ENCODE measurements around the gene CAMK1D.

CAMK1D gene

GRCh38 chr10:12617191-12618175 is 268.1 kb downstream of the CAMK1D start:
- no peak for DNase-seq (ENCODE audit: low read depth in 2 of 3, low spot score in 2 of 3)

GRCh38 chr10:12622016-12622415 is 272.7 kb downstream of the CAMK1D start:
- DNase-seq (ENCODE audit: low read depth in 2 of 3, low spot score in 2 of 3), result no peak

GRCh38 chr10:12622691-12623090 is 273.3 kb downstream of the CAMK1D start:
- DNase-seq (ENCODE audit: low read depth in 2 of 3, low spot score in 2 of 3), result no peak

GRCh38 chr10:12625393-12626023 is 276.2 kb downstream of the CAMK1D start:
- DNase-seq (ENCODE audit: low read depth in 2 of 3, low spot score in 2 of 3), result no peak

GRCh38 chr10:12628153-12628552 is 278.8 kb downstream of the CAMK1D start:
- no peak for DNase-seq (ENCODE audit: low read depth in 2 of 3, low spot score in 2 of 3)

- DNase-seq (ENCODE audit: low read depth in 2 of 3, low spot score in 2 of 3), result no peak
Measured at GRCh38 chr10:12628964-12629766, 279.8 kb downstream of the CAMK1D start.

GRCh38 chr10:12629767-12630165 is 280.4 kb downstream of the CAMK1D start:
- no peak for DNase-seq (ENCODE audit: low read depth in 2 of 3, low spot score in 2 of 3)

GRCh38 chr10:12631216-12631615 is 281.9 kb downstream of the CAMK1D start:
- DNase-seq (ENCODE audit: low read depth in 2 of 3, low spot score in 2 of 3), result no peak

GRCh38 chr10:12631787-12632562 is 282.6 kb downstream of the CAMK1D start:
- no peak for DNase-seq (ENCODE audit: low read depth in 2 of 3, low spot score in 2 of 3)

GRCh38 chr10:12633776-12634620 is 284.7 kb downstream of the CAMK1D start:
- no peak for DNase-seq (ENCODE audit: low read depth in 2 of 3, low spot score in 2 of 3)

- DNase-seq (ENCODE audit: low read depth in 2 of 3, low spot score in 2 of 3), result no peak
Measured at GRCh38 chr10:12634621-12634931, 285.2 kb downstream of the CAMK1D start.

- DNase-seq (ENCODE audit: low read depth in 2 of 3, low spot score in 2 of 3), result no peak
Measured at GRCh38 chr10:12635127-12635541, 285.8 kb downstream of the CAMK1D start.

GRCh38 chr10:12636571-12636970 is 287.2 kb downstream of the CAMK1D start:
- no peak for DNase-seq (ENCODE audit: low read depth in 2 of 3, low spot score in 2 of 3)

- no peak for DNase-seq (ENCODE audit: low read depth in 2 of 3, low spot score in 2 of 3)
Measured at GRCh38 chr10:12637649-12638048, 288.3 kb downstream of the CAMK1D start.

GRCh38 chr10:12638103-12638502 is 288.8 kb downstream of the CAMK1D start:
- no peak for DNase-seq (ENCODE audit: low read depth in 2 of 3, low spot score in 2 of 3)

GRCh38 chr10:12638781-12639180 is 289.4 kb downstream of the CAMK1D start:
- DNase-seq (ENCODE audit: low read depth in 2 of 3, low spot score in 2 of 3), result no peak

GRCh38 chr10:12639996-12640944 is 290.9 kb downstream of the CAMK1D start:
- no peak for DNase-seq (ENCODE audit: low read depth in 2 of 3, low spot score in 2 of 3)

- no peak for DNase-seq (ENCODE audit: low read depth in 2 of 3, low spot score in 2 of 3)
Measured at GRCh38 chr10:12642036-12642435, 292.7 kb downstream of the CAMK1D start.

- no peak for DNase-seq (ENCODE audit: low read depth in 2 of 3, low spot score in 2 of 3)
Measured at GRCh38 chr10:12643279-12643678, 293.9 kb downstream of the CAMK1D start.
